GM12878 (cell line): ENCODE measurements around the gene SLC15A3. TPM values are rescaled to one million over a fixed set of nuclear protein-coding genes. Genes with fewer than 3 reads are reported as not detected.
A peak's percentile ranks its signal among the peaks of the same experiment; 100 is the strongest.

ENCODE experiments used
- ATAC-seq: fragments of 200-7000 bp; cut with Tn5 transposase; 3 replicates; pipeline ENCODE4 v1.9.1; 2020; ENCODE audit warnings: mild to moderate bottlenecking, moderate library complexity
- BruUV-seq: library from RNA; stranded (reverse); fragments of 400-500 nt; replicated peaks from 2 replicates; lab custom pipeline; 2021; lab: Mats Ljungman, UMichigan
- CTCF ChIA-PET: fragments of 300-600 bp; sonication (Branson Sonifier 250); formaldehyde crosslinking; extraction: SDS; loops from one replicate; lab custom pipeline; 2021; ENCODE audit warnings: inconsistent platforms; lab: Yijun Ruan, JAX
- POLR2A ChIA-PET: fragments of 350-600 bp; formaldehyde crosslinking; extraction: SDS; loops from one replicate; lab custom pipeline; 2021; ENCODE audit warnings: inconsistent platforms; lab: Charles Lee
- RAD21 ChIA-PET: fragments of 300-600 bp; sonication (Branson Sonifier 250); formaldehyde crosslinking; loops from one replicate; lab custom pipeline; 2023; ENCODE audit warnings: antibody characterized with exemption; ENCODE audit not compliant: unreplicated experiment; lab: Charles Lee
- SMC1A ChIA-PET: fragments of 300-600 bp; sonication (Branson Sonifier 250); formaldehyde crosslinking; loops from one replicate; lab custom pipeline; 2023; ENCODE audit not compliant: unreplicated experiment, uncharacterized antibody; lab: Charles Lee
- DNase-seq: peaks from one replicate; pipeline ENCODE4 v3.0.0-alpha.2; 2011; ENCODE audit warnings: low read depth, low spot score
- FAIRE-seq: peaks from 3 replicates; lab custom pipeline; 2011; peaks lifted over from hg19 to GRCh38; lab: Jason Lieb, UNC
- H2AFZ ChIP-seq: 2 replicates; pipeline ENCODE4 v1.6.0; 2011; ENCODE audit warnings: low read depth, low read length, control low read depth; ENCODE audit not compliant: control insufficient read depth
- H3K27ac ChIP-seq: 2 replicates; pipeline ENCODE4 v1.5.1; 2011; ENCODE audit warnings: control low read depth; ENCODE audit not compliant: control insufficient read depth, insufficient read depth
- H3K27me3 ChIP-seq, 2 experiments: replicated peaks in 1 of 2; 2 replicates each; pipeline versions ENCODE4 v1.6.0 to v1.6.1; 2011; ENCODE audit warnings: low read length in 1 of 2; ENCODE audit not compliant: control insufficient read depth in 2 of 2, insufficient read depth in 2 of 2
- H3K36me3 ChIP-seq, 2 experiments: 2 replicates each; pipeline ENCODE4 v1.5.1; 2011; ENCODE audit warnings: low read length in 1 of 2; ENCODE audit not compliant: control insufficient read depth in 2 of 2, insufficient read depth in 2 of 2
- H3K4me1 ChIP-seq: 2 replicates; pipeline ENCODE4 v1.6.1; 2011; ENCODE audit warnings: mild to moderate bottlenecking, low read length, moderate library complexity, mixed read lengths; ENCODE audit not compliant: control insufficient read depth, insufficient read depth
- H3K4me2 ChIP-seq: 2 replicates; pipeline ENCODE4 v1.6.0; 2011; ENCODE audit warnings: control low read depth; ENCODE audit not compliant: control insufficient read depth, insufficient read depth
- H3K4me3 ChIP-seq: fragments of 200-600 bp; sonication (generic); 2 replicates; pipeline ENCODE4 v1.5.1; 2016
- H3K79me2 ChIP-seq: 2 replicates; pipeline ENCODE4 v1.6.0; 2011; ENCODE audit warnings: low read length; ENCODE audit not compliant: control insufficient read depth, insufficient read depth
- H3K9ac ChIP-seq: 2 replicates; pipeline ENCODE4 v1.8.0; 2011; ENCODE audit warnings: low read length, control low read depth, mixed read lengths; ENCODE audit not compliant: control insufficient read depth, insufficient read depth
- H3K9me3 ChIP-seq: replicated peaks from 3 replicates; pipeline ENCODE4 v1.5.1; 2011; ENCODE audit warnings: mild to moderate bottlenecking, low read length; ENCODE audit not compliant: control insufficient read depth, insufficient read depth
- H4K20me1 ChIP-seq: 2 replicates; pipeline ENCODE4 v1.6.0; 2011; ENCODE audit not compliant: control insufficient read depth, insufficient read depth
- BHLHE40 ChIP-seq, 2 experiments: fragments of 450-650 bp in 1 of 2; IDR thresholded peaks; 2 replicates each; pipeline ENCODE4 v1.6.1; 2011 to 2017; ENCODE audit warnings: low read depth in 2 of 2, borderline replicate concordance in 1 of 2, improper control_type of control experiment in 1 of 2, low read length in 1 of 2, mild to moderate bottlenecking in 1 of 2
- CHD1 ChIP-seq: IDR thresholded peaks from 2 replicates; pipeline ENCODE4 v1.6.1; 2012; ENCODE audit warnings: low read depth, low read length, improper control_type of control experiment
- ELK1 ChIP-seq: IDR thresholded peaks from 2 replicates; pipeline ENCODE4 v1.6.1; 2012; ENCODE audit warnings: low read depth, low read length, improper control_type of control experiment
- KLF5 ChIP-seq: fragments of 450-650 bp; IDR thresholded peaks from 2 replicates; pipeline ENCODE4 v1.6.1; 2014; ENCODE audit warnings: mild to moderate bottlenecking; ENCODE audit not compliant: partially characterized antibody
- MEF2A ChIP-seq: IDR thresholded peaks from 2 replicates; pipeline ENCODE4 v1.6.1; 2011; ENCODE audit warnings: low read depth, mild to moderate bottlenecking, low read length, moderate library complexity; ENCODE audit not compliant: insufficient read depth
- NFYB ChIP-seq: IDR thresholded peaks from 2 replicates; pipeline ENCODE4 v1.6.1; 2011; ENCODE audit warnings: low read depth, mild to moderate bottlenecking, low read length, improper control_type of control experiment, moderate library complexity; ENCODE audit not compliant: insufficient read depth
- RFX5 ChIP-seq: IDR thresholded peaks from 2 replicates; pipeline ENCODE4 v1.6.1; 2011; ENCODE audit warnings: low read depth, low read length, improper control_type of control experiment
- RUNX3 ChIP-seq: IDR thresholded peaks from 2 replicates; pipeline ENCODE4 v1.6.1; 2012; ENCODE audit warnings: low read length, inconsistent platforms
- SIX5 ChIP-seq: IDR thresholded peaks from 2 replicates; pipeline ENCODE4 v1.6.1; 2011; ENCODE audit warnings: mild to moderate bottlenecking, low read depth, low read length, moderate library complexity; ENCODE audit not compliant: severe bottlenecking
- ZNF217 ChIP-seq: fragments of 450-650 bp; IDR thresholded peaks from 2 replicates; pipeline ENCODE4 v1.6.1; 2017; ENCODE audit warnings: antibody characterized with exemption, mild to moderate bottlenecking
- WGBS: methylation state at CpG from one replicate; pipeline ENCODE4 v1.1.6; 2016; ENCODE audit warnings: low lambda C conversion rate; ENCODE audit not compliant: insufficient replicate concordance, insufficient coverage; ENCODE audit errors: missing lambda C conversion rate; 5-methylcytosine and 5-hydroxymethylcytosine counted together
- in situ Hi-C: fragments of 300-500 bp; cut with MboI; formaldehyde crosslinking; loops from 9 replicates; pipeline ENCODE4 v1.14.3; 2018; ENCODE audit warnings: mixed read lengths
- intact Hi-C: fragments of 100-400 bp; cut with micrococcal nuclease; formaldehyde crosslinking; loops from one replicate; pipeline ENCODE4 v1.14.2; 2022; ENCODE audit not compliant: unreplicated experiment
- polyA plus RNA-seq, 11 experiments: library from polyadenylated mRNA; depleted of rRNA in 4 of 11; unstranded in 6 of 11; stranded (reverse) in 5 of 11; fragments of >200 nt; fragmentation: Nextera tagmentation in 4 of 11; fragmentation: Illumina TruSeq in 1 of 11; extraction: Ambion mirVana in 4 of 11; extraction: Trizol in 1 of 11; gene quantifications; 1 replicate in 1 of 11; 2 replicates in 10 of 11; pipeline versions ENCODE4 v1.2.1 to v1.2.3, GENCODE V29; 2011 to 2016; ENCODE audit warnings: inconsistent platforms in 2 of 11, missing spikeins in 2 of 11, low read depth in 1 of 11
- total RNA-seq, 4 experiments: library from RNA; depleted of rRNA in 3 of 4; stranded (reverse); fragments of >200 nt in 3 of 4; fragmentation: Illumina TruSeq in 1 of 4; extraction: Trizol in 1 of 4; gene quantifications; 2 replicates each; pipeline versions ENCODE4 v1.2.1 to v1.2.3, GENCODE V29; 2013 to 2021

SLC15A3 gene
- total and polyA plus RNA-seq, 10 of the 15 experiments (the other 5 are each of a cell fraction or from before 2014, with no cell fraction given), result 17.7 to 102 (median 55.8) TPM

- TF ChIP-seq CHD1, result no peak
- TF ChIP-seq SIX5, result no peak
- no peak for TF ChIP-seq NFYB
- no peak for TF ChIP-seq KLF5
These were observed 3.6 kb upstream of the SLC15A3 start (continued) for GRCh38 chr11:60955571-60955970.

DNA sequence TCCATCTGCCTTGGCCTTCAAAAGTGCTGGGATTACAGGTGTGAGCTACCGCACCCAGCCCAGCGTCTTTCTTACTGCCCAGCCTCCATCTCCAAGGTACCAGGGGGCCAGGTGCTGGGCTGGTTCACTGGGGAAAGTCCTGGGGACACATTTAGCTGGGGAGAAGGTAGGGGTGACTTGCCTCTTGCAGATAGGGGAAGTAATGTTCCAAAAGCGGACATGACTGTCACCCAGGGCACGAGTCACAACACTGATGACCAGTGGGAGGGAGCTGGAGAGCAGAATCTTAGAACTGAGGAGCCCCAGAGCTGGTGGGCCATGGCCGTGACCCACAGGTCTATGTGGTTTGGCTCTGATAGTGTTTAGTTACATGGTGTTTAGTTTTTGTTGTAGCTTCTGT lies 2.4 kb upstream of the SLC15A3 start:
- Histone ChIP-seq H3K4me3 (no peak overlapping the region), H3K4me1 (peaks cover 28% of the 10 kb centered on the region), H2AFZ (peak overlapping the region; percentile 67), H3K27ac (peak overlapping the region; percentile 97), H3K9me3 (no peaks in the 10 kb centered on the region), H3K4me2 (peak overlapping the region; percentile 74), H4K20me1 (no peaks in the 10 kb centered on the region), H3K79me2 (peaks cover 31% of the 10 kb centered on the region), H3K9ac (no peak overlapping the region; the same call in 1 of the 2 replicates), H3K27me3 (no peaks in the 10 kb centered on the region), H3K36me3 (no peaks in the 10 kb centered on the region; a peak in 1 of 4 replicates)
- RAD21 ChIA-PET, result interaction anchor here (0.8 to 3.6 kb wide), 8 partner anchors 14 to 206 kb away, joined by 3 to 21 read pairs (median 5); partner anchors contain the start of genes CD6 and TMEM109
- intact Hi-C loops (loop anchor here (10.0 kb wide), 1 partner anchor 110 kb away; the partner anchor contains the start of gene CCDC86), in situ Hi-C loops (no loop called here)
- CTCF ChIA-PET, result interaction anchor here (0.6 to 2.8 kb wide), 6 partner anchors 9 to 213 kb away, joined by 3 to 26 read pairs (median 5); partner anchors contain the start of gene TMEM109
- ATAC-seq (peak; percentile 3; the same call in 2 of the 3 replicates), DNase-seq (no peak), FAIRE-seq (no peak)
- TF ChIP-seq RFX5, result no peak
- peak; percentile 25; the same call in 1 of the 2 replicates for TF ChIP-seq RUNX3
- no peak for TF ChIP-seq ELK1
- TF ChIP-seq BHLHE40 (IDR thresholded peaks at IDR 0.05; ENCODE audit: borderline replicate concordance in 1 of 2, low read depth in 2 of 2, low read length in 1 of 2), result peak in 1 of 2 experiments; percentile 61; a peak in 1 of 4 replicates
- TF ChIP-seq ZNF217, result no peak
- TF ChIP-seq MEF2A, result 0 out of 2 replicates have a peak, but pooled peaks have one; percentile 33
- 37% methylated on average over 5 of the region's 5 CpGs for WGBS
- SMC1A ChIA-PET, result interaction anchor here (1.0 to 7.6 kb wide), 10 partner anchors 9 to 97 kb away, joined by 3 to 76 read pairs (median 6); partner anchors contain the start of gene TMEM109
- no TSS peak for BruUV-seq
- POLR2A ChIA-PET, result interaction anchor here (0.7 to 2.8 kb wide), 7 partner anchors 21 to 379 kb away, joined by 3 to 14 read pairs (median 6); partner anchors contain the start of gene TMEM109
